Mammary epithelial cell (primary cell): ENCODE data around the gene MAN2C1.

ENCODE experiments used
- CTCF ChIP-seq, 2 donors: IDR thresholded peaks in 1 of 2; conservative IDR thresholded peaks in 1 of 2; 2 replicates each; pipeline ENCODE4 v1.5.1; 2011 to 2012; ENCODE audit warnings: inconsistent platforms in 2 of 2, low read length in 2 of 2, mild to moderate bottlenecking in 2 of 2, control low read depth in 1 of 2, low read depth in 1 of 2; ENCODE audit not compliant: insufficient read depth in 1 of 2; ENCODE audit errors: extremely low read depth in 1 of 2
- EZH2 ChIP-seq: IDR thresholded peaks from 2 replicates; pipeline ENCODE4 v1.6.1; 2012; ENCODE audit warnings: low read length, inconsistent platforms, borderline replicate concordance

- TF ChIP-seq CTCF (conservative IDR thresholded peaks at IDR 0.05 in 1 of 2, IDR thresholded peaks at IDR 0.05 in 1 of 2; ENCODE audit: extremely low read depth in 1 of 2, insufficient read depth in 1 of 2, low read depth in 1 of 2, low read length in 2 of 2) (no peak), EZH2 (no peak)
These were observed 21.5 kb upstream of the MAN2C1 start for GRCh38 chr15:75389791-75390382.
